SK-N-MC (cell line): Measurements from ENCODE around the gene TNFRSF1A.

Source experiments
- EZH2 ChIP-seq: fragments of 200-600 bp; sonication (generic); IDR thresholded peaks from one replicate; pipeline ENCODE4 v1.6.1; 2017; ENCODE audit warnings: antibody characterized with exemption
- FOXP2 ChIP-seq: optimal IDR thresholded peaks from 2 replicates; pipeline ENCODE3; 2011; ENCODE audit warnings: mild to moderate bottlenecking, moderate library complexity; ENCODE audit not compliant: insufficient read depth; ENCODE audit errors: extremely low read length, control extremely low read depth
- POLR2AphosphoS5 ChIP-seq: IDR thresholded peaks from 2 replicates; pipeline ENCODE4 v1.6.1; 2012; ENCODE audit warnings: mild to moderate bottlenecking, low read depth, low read length, borderline replicate concordance

DNA sequence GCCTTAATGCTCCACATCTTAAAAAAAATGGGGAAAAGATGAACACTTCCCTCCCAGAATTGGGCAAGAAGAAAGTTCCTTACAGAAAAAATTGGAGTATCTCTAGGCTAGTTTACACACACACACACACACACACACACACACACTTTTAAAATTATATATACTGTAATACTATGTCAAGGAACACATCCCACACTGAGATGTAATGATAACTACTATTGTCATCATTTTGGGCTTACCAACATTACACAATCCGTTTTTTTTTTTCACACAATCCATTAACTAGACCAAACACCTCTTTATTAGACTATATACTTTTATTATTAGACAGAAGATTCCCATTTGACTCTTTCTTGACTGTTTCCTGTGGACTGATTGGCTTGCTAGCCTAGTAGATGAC lies 44.6 kb upstream of the TNFRSF1A start:
- TF ChIP-seq POLR2AphosphoS5 (no peak), EZH2 (no peak), FOXP2 (no peak)
